NCI-H748 (cell line): ENCODE measurements around the gene ARHGAP10.

ENCODE experiments used
- DNase-seq: peaks from one replicate; lab custom pipeline; 2025; ENCODE audit not compliant: unreplicated experiment; lab: John Stamatoyannopoulos, UW

ARHGAP10 gene

GRCh38 chr4:147844781-147845180 is 112.9 kb downstream of the ARHGAP10 start:
- DNase-seq, result no peak

DNA sequence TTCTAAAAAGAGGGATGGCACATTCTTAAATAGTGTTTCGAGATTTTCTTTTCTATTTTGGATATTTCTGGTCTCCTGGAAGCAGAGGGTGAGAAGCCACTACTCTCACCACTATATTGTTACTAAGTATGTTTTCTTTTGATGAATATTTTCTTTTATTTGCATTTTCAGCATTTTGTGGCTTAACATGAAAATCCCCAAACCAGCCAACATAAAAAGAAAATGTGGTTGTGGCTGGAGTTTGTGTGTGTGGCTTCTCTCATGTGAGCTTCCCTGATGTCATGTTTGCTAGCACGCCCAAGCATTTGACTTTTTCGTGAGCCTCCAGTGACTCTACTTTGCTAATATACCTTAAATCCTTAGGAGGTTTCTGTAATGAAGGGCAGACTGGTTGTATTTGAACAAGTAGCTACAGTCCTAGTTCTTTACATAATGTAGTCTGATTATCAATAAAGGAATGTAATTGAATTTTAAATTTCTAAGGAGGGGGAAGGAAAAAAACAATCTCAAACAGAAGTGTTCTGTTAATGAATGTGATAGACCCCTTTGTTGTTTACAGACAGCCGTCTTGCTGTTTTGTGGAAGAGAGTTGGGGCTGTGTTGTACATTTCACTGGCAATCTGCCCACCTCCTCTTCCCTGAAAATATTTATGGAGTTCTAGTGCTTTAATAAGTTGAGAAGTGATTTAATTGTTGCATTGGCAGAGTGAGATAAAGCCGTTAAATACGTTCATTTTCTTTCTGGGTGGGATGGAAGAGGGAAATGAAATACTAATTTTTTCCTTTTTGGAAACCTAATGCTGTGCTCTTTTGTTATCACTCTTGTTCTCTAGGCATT is 114.6 kb downstream of the ARHGAP10 start:
- no peak for DNase-seq

GRCh38 chr4:147847751-147848590 is 116.1 kb downstream of the ARHGAP10 start:
- DNase-seq, result no peak

- no peak for DNase-seq
These were observed 116.7 kb downstream of the ARHGAP10 start for GRCh38 chr4:147848634-147849033.

DNA sequence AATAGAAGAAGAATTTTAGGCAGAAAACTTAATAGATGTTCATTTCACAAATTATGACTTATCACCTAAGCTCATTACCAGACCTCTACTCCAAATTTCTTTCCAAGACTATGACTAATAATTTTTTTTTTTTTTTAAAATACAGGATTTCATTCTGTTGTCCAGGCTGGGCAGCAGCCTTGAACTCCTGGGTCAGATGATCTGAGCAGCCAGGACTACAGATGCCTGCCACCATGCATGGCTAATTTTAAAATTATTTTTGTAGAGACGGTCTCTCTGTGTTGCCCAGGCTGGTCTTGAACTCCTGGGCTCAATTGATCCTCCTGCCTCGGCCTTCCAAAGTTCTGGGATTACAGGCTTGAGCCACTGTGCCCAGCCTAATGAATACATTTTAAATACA is 119.2 kb downstream of the ARHGAP10 start:
- DNase-seq, result no peak

DNA sequence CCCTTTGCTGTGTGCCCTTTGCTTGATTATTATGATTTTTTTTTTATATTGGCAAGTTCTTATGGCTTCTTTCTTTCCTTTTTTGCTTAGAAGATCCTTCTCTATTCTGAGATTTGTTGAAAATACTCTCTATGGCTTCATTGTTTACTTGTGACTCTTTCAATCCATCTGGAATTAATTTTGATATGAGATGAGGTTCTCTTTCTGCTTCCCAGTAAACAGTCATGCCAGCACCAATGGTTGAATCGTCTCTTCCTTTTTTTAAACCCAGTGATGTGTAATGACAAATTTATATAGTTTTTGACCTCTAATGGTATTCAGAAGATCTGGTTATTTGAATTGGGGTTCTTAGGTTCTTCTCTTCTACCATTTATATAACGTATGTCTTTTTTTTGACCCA is 121.8 kb downstream of the ARHGAP10 start:
- no peak for DNase-seq

- DNase-seq, result no peak
These were observed 122.3 kb downstream of the ARHGAP10 start for GRCh38 chr4:147854154-147854553.

GRCh38 chr4:147855571-147856009 is 123.7 kb downstream of the ARHGAP10 start:
- no peak for DNase-seq

DNA sequence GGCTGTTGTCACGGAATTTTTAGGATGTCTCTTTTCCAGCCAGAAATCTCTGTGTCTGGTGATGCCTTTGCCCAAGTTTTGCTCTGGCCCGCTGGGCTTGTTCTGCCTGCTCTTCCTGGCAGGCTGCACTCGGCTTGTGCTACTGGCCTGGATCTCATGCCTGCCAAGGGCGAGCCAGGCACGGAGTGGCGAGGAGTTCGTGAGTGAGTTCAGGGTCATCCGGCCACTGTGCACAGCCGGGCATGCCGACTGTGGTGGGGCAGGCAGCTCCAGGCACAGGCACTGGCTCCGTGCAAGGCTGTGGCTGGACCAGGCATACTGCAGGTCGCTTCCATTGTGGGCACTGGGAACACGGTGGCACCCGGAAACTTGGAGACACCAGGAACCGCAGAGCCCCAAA is 129.1 kb downstream of the ARHGAP10 start:
- DNase-seq, result no peak

GRCh38 chr4:147862043-147862692 is 130.3 kb downstream of the ARHGAP10 start:
- no peak for DNase-seq

GRCh38 chr4:147863111-147863747 is 131.3 kb downstream of the ARHGAP10 start:
- DNase-seq, result no peak

GRCh38 chr4:147863808-147864472 is 132.1 kb downstream of the ARHGAP10 start:
- DNase-seq, result no peak

DNA sequence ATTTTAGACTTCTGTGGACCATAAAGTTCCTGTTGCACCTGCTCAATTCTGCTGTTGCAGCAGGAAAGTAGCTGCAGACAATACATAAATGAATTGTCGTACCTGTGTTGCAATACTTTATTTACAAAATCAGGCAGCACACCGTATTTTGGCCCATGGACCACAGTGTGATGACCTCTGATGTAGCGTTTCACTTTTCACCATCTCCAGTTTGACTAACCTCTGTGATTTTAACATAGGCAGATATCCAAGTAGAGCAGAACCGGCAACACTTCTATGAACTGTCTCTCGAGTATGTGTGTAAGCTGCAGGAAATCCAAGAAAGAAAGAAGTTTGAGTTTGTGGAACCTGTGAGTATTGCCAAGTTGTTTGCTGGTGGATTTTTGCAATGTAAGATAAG is 132.7 kb downstream of the ARHGAP10 start:
- no peak for DNase-seq

DNA sequence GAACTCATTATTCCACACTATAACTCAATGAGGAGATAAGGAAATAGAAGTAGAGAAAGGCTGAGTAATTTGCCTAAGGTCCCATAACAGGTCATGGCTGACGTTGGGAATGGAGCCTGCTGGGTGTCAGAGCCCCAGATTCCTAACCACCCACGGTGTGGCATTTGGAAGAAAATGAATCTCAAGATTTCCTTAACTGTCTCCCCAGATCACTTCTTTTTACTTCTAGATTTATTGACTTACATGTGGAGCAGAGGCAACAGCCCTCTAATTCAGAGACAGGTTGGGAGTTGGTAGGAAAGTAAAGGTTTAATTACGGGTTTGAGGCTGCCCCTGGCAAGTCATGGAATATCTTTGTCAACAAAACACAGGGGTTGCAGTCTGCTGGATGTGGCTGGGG is 134.0 kb downstream of the ARHGAP10 start:
- no peak for DNase-seq

DNA sequence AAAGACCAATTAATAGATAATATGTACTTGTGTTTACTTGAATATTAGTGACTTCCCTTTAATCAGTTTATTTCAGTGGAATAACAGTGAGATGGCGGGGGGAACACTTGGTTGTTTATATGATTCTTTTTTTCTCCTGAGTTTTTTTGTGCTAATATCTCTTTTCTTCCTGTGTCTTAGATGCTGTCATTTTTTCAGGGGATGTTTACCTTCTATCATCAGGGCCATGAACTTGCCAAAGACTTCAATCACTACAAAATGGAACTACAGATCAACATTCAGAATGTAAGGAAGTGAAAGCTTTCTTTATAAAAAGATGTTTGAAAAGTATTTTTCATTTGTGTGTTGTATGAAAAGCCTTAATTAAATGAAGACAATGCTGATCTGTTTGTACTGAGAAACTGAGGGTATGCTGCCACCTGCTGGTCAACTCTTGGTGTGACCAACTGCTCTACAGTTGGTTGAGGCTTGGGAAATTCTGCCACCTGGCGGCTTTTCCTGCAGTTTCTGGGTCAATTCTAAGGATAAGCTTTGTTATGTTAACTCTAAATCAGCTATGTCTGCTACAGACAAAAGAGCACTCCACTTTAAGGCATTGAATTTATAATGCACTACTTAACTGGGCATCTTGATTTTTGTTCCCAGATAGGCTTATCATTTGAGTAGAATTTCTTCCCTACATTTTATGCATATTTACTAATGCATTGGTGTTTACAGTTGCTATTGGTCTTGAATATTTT is 134.8 kb downstream of the ARHGAP10 start:
- DNase-seq, result peak; percentile 73

GRCh38 chr4:147874109-147874508 is 142.2 kb downstream of the ARHGAP10 start:
- DNase-seq, result no peak

GRCh38 chr4:147877308-147877771 is 145.5 kb downstream of the ARHGAP10 start:
- DNase-seq, result no peak

DNA sequence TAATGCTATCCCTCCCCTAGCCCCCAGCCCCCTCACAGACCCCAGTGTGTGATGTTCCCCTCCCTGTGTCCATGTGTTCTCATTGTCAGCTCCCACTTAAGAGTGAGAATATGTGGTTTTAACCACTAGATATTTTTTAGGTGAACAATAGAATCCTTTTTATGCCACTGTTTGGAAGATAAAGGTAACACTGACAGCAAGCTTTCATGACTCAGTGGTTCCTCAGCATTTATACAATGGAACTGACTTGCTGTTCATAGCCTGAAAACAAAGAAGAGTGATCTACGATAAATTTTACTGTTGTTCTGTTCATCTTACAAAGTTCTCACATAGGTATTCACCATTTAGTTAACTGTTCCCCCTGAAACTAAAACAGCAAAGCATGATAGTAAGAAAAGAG is 147.8 kb downstream of the ARHGAP10 start:
- DNase-seq, result no peak

- DNase-seq, result no peak
These were observed 148.6 kb downstream of the ARHGAP10 start for GRCh38 chr4:147880511-147880910.

DNA sequence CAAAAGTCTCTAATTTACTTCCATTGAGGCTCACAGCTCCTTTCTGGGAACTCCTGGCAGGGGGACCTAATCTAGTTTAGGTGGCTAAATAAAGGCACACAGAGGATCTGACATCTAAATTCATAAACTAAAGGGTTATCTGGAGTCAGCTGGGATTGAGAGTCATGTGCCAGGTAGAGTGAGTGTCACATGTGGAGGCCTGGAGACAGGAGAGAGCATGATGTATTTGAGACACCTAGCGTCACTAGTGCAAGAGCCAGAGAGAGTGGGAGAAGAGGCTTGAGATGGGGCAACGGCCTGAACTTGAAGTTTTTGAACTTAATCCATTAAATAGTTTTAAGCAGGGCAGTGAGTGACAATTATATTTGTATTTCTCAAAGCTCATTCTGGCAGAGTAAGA is 152.6 kb downstream of the ARHGAP10 start:
- DNase-seq, result no peak
